ENCODE measurements around the gene AMER2.

Gene AMER2

DNA sequence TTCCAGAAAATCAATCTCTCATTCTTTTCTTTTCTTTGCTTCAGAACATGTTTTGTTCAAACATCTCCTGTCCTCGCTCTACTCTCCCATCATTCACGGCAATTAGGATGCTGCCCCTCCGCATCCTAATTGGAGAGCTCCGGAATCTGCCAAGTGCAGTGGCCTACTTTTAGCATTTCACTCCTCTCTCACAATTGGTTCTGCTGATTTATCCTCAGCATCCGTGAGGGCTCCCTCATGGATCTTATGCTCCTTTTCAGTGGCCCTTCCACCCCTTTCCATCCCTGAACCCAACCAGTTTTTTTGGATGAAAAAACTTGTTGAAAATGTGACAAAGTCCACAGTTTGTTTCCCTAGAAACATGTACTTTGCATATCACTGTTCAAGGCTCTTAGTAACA lies 22.4 kb downstream of the AMER2 start:
- peak; percentile 64 for DNase-seq

DNA sequence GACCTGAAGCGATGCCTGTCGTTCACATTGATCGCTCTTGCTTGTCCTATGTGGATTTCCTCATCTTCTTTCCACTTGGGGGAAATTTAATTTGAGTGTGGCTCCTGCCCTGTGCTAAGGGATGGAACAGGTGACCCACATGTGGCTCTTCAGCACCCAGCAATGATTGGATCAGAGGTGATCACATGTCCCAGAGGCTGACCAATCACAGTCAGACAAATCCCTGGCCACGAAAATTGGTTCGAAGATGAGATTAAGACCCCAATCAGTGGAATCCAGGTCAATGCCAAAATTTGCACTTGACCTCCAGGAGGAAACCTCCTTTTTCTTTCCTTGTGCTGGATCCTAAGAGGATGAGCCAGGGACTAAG lies 23.7 kb downstream of the AMER2 start:
- no peak for DNase-seq

DNA sequence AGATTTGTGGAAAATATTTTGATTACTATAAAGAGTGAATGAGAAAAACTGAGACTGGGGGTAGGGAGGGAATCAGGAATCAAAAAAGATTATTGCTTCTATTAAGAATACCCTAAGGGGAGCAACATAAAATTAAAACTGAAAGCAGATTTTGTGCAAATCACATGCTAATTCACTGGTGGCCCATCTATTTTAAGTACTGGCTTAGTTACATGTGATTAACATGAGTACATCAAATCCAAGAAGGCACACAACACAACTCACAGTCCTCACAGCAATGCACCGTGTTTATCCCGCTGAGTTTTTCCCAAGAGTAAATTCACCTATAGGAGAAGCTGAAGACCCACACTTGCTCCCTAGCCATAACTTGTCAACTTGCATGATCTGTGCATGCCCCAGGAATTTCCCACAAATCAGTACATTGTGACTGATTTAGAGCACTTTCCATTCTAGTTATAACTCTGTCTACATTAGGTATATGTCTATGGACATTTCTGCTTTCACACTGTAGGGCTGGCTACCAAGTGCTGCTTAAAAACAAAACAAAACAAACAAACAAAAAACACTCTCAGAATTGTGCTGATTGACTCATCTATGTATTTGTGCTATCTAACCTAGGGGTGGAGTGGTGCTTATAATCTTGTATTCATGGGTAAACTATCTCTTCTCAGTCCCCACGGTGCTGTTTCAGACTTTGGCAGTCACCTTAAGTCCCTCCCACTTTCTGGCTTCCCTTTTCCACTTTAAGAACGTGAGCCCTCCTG lies 24.3 kb downstream of the AMER2 start:
- DNase-seq = no peak

DNA sequence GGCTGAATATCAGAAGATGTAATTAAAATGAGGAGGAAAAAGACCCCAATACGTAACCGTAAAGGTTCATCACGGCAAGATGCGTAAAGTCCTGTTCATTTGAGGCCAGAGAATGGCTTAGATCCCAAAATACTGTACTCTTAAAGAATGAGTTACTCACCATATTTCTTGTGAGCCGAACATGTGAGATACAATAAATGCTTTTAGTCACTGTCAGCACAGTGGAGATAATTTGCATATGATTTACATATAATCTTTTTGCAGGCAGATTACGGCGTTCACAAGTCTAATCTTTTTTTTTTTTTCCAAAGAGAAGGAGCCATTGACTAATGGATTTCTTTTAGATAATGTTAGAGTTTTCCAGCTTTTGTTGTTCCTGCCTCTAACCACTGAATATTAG lies 28.4 kb downstream of the AMER2 start:
- no peak for DNase-seq

DNA sequence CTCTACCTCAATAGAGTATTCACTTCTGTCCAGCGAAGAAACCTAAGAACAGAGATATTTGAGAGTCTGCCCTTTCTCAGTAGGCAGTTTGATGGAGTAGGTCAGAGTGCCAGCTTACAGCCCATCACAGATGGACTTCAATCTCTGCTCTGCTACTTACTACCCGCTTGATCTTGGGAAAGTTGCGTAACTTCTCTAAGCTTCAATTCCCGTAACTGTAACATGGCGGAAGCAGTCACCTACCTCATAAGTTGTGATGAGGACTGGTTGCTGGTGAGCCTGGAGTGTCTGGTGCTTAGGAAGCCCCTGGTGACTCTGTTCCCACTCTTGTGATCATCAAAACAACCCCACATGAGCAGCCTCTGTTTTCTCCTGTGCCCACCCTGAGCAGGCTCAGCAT lies 31.0 kb downstream of the AMER2 start:
- no peak for DNase-seq

DNA sequence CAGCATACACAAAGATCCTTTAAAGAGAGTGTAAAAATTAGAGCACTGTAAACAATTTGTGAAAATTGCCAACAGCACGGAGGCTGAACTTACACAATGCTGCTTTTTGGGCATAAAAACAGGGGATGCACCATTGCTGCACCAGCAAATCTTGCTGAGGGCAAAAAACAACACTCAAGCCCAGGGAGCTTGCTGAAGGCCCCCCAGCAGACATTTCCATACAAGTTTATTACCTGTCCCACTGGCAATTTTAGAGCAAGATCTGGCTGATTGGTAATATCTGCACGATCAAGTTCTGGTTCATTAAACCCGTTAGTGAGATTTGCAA lies 34.3 kb downstream of the AMER2 start:
- DNase-seq = no peak

DNA sequence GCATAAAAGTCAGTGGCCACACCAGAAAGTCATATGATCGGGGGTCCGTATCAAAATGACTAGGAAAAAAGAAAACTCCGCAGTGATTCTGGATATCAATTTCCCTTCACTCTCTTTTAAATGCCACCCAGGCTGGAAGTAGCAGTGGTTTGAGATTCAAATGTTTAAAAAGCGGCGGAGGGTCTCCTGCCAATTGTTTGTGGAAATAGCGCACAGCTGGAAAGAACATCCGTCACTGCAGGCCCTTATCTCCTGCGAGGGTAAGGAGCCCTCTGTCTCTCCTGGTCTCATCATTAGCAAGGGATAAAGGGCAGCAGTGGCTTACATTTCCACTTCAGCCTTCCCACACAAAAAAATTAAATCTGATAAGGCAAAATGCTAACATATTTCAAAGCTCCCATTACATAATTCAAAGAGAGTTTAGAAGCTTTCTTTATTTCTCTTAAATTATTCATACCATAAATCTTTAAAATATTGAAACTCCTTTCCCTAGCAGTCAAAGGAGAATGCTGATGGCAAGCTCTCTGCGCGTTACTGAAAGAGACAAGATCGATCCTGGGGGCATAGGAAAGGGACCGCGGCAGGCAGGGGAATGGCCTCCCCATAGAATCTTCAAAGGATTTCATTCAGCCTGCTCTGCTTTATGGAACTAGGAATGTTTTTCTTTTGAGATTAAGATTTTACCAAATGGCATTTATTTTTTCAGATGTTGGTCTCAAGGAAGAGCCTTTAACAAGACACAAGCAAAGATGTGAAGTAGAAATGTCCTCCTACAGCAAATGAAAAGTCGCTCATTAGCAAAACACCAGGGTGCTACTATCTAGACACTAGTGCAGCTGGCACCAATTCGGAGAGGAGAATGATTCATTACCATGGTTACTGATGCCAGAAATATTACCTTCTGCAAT lies 35.0 kb downstream of the AMER2 start:
- DNase-seq = peak; percentile 74

DNA sequence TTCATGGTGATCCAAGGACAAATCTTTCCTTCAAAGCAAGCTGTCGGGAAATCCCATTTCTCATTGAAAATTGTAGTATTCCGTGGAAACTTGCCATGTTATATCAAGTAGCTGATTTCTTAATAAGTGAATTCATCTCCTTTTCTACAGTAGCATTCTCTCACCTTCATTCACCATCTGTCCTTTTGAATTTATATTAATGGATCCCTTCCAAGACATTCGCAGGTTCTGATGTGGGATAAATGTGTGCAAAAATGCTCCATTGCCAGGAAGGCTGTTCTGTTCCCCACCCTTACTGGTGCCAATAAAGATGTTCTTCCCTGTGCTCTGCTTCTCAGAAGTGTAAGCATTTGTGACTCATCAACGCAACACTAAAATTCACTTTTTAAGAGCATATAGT lies 36.2 kb downstream of the AMER2 start:
- DNase-seq = no peak

DNA sequence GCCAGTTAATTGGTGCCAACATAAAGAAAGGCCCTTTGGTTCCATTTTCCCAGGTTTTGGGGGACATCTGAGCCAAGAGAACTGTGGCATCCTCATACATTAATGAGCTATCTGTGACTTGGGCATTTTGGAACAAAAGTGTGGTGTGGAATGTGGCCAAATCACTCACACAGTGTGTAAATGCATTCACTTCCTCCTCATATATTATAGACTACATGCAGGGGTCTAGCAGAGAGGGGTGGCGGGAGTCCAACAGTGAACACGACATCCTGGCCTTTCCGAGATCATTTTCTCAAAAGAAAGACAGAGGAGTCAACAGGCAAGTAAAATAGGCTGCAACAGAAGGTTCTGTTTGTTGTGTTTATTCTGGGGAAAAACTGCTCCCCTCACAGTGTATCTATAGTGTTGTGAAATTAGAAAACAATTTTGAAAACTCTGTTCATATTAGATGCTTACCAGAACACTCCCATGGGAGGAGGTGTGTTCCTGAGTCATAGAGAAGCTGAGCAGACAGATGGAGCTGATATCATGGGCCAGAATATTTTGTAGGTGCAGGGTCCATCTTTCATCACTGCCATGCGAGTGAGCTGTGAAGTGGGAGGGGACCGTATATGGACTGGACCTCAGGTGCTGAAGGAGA lies 39.2 kb downstream of the AMER2 start:
- no peak for DNase-seq

DNA sequence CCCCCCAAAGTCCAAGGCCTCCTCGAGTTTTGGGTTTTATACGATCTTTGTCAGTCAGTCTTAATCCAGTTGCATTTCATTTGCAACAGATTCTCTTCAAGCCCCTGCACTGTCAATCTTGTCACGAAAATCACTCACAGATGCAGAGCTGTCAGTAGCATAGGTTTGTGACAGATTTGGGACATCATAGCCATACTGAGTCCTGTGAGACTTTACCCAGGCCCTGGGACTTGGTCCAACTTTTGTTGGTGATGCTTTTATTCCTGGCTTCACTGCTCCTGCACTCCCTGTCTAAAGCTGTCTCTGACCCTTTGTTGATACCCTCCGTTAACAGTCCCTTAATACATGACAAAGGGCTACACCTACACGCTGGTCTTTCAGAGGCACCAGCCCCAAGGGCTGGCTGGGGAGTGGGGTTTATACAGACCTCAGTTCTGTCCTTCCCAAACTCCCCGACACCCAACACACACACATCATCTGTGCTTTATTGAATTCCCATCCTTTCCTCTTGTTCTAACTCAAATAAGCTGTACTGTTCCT lies 40.1 kb downstream of the AMER2 start:
- DNase-seq = no peak

DNA sequence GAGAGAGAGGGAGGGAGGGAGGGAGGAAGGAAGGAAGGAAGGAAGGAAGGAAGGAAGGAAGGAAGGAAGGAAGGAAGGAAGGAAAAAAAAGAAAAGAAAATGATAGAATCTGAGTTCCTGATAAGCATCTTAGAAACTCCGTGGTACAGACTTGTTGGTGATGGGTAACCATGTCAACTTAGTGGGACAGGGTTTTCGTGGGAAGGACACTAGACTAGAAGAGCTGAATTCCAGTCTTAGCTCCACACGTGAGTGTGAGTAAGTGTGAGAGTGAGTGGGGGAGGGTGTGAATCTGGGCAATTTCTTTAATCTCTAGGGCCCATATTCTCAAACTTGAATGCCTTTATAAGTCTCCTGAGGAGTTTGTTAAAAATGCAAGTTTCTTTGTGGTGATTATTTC lies 41.1 kb downstream of the AMER2 start:
- no peak for DNase-seq

DNA sequence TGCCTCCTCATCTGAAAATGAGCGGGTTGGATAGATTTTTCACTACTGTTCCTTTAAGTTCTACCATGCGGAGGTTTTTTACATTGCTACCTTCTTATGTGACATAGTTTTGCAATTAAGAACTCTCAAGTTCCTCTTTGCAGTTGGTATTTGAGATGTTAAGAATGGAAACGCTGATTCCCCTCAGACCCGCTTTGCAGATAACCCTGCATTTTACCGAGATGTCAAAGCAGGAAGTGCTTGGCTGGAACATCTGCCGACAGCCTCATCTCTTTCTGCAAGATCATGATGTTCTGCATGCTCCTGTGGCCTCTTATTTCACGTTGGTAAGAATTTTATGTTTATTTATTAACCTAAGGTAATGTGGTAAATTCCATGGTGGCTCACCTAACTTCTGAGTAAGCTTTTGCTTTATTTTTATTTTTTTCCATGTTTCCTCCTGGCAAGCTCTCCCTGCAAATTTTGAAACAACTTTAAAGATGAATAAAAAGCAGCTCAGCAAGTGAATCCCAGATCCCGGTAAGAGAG lies 53.6 kb downstream of the AMER2 start:
- DNase-seq = no peak

DNA sequence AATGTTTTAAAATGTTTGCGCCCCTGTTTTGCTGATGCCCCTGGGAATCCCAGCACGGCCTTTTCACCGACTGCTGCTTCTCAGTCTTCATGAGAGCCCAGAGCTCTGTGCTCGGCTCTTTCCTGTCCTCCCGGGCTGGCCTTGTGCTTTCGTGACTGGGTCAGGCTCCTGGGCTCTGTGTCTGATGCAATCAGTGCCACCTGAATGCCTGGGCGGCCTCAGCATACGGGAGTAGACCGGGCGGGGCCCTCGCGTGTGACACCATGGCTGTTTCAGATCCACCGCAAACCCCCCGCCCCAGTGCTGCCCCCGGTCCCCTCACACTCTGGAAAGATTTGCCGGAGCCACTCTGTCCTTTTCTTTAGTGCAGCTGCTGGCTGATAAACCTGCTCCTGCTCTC lies 54.8 kb downstream of the AMER2 start:
- peak; percentile 65 for DNase-seq

DNA sequence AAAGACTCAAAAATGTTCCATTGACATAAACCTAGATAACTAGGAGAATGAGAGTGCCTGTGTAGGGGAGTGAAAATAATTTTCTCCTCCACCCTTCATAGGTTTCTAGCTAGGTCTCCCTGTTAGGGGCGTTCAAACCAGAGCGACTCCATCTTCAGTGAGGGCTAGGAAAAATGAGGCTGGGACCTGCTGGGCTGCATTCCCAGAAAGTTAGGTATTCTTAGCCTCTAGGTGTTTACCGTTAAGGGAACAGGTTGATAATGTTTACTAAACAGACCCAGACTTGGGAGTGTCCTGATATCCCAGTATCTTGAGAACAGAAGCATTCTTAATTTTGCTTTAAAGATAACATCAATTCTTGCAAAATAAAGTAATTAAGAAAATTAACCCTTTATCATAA lies 56.0 kb downstream of the AMER2 start:
- DNase-seq = no peak

DNA sequence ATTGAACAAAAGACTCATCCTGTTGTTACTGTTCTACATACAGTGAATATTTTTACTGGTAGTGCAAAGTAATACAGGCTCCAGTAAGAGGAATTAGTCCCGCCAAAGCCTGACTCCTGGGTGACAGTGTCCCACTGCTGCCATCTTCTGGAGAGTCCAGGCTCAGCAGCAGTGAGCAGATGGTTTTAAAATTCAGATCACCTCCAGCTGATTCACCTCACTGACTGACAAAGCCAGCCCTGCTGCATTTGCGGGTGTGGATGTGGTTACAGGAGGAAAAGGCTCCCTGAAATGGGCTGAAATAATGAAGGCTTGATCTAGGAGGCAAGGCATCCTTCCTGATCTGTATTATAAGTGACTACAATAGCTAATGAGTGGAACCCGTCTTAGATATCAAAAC lies 57.9 kb downstream of the AMER2 start:
- DNase-seq = peak; percentile 89

DNA sequence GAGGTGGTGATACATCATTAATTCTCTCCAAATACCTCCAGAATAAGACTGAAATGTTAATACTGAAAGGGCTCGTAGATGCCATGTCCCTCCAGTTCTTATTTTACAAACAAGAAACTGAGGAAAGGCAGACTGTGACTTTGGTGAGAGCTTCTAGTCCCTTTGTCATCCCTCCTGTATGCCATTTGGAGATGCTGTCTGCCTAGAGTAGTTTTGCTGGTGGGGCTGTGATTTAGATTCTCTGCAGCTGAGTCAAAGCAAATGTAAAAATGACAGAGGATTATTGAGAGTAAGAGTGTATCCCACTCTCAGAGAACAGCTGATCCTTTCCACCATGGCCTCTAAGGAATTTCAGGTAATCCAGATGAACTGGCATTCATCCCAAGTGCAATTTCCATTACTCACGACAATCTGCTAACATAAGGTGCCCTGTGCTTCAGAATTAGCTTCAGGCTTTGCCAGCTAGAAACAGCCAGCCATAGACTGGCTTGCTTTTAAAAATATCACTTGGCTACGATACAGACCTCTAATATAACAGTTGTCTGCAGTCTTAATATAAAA lies 59.3 kb downstream of the AMER2 start:
- DNase-seq = no peak

Measured in eye (tissue), 1 donor.